K562 (cell line): ENCODE results near the gene P2RY13. TPM values are rescaled to one million over a fixed set of nuclear protein-coding genes. Genes with fewer than 3 reads are reported as not detected.

ENCODE experiments used
- ATAC-seq: fragments of 200-7000 bp; cut with Tn5 transposase; 3 replicates; pipeline ENCODE4 v1.9.1; 2020; ENCODE audit warnings: moderate library complexity
- BruUV-seq: library from RNA; stranded (reverse); fragments of 400-500 nt; replicated peaks from 2 replicates; lab custom pipeline; 2021; lab: Mats Ljungman, UMichigan
- CTCF ChIA-PET: fragments of 300-600 bp; formaldehyde crosslinking; extraction: SDS; loops from one replicate; lab custom pipeline; 2021; ENCODE audit warnings: low intra/inter-chr PET ratio; lab: Yijun Ruan, JAX
- POLR2A ChIA-PET: fragments of 300-600, 350-650 bp; sonication (Branson Sonifier 250); formaldehyde crosslinking; extraction: SDS; loops from one replicate; lab custom pipeline; 2021; ENCODE audit warnings: antibody characterized with exemption, inconsistent platforms; lab: Yijun Ruan, JAX
- DNase-seq, 4 experiments: peaks; one replicate each; pipeline versions ENCODE4 v3.0.0 to v3.0.0-alpha.2; 2011 to 2018; ENCODE audit warnings: low spot score in 3 of 4, mixed read lengths in 3 of 4; ENCODE audit errors: extremely low read depth in 1 of 4
- FAIRE-seq: peaks from 2 replicates; lab custom pipeline; 2011; peaks lifted over from hg19 to GRCh38; lab: Jason Lieb, UNC
- H2AFZ ChIP-seq: 2 replicates; pipeline ENCODE4 v1.6.0; 2011; ENCODE audit warnings: low read depth, low read length, control low read depth, inconsistent platforms
- H3K27ac ChIP-seq: fragments of 200-600 bp; 3 replicates; pipeline ENCODE4 v1.8.0; 2011; ENCODE audit warnings: low read depth, mild to moderate bottlenecking, control low read depth, inconsistent platforms, low read length, moderate library complexity, mixed read lengths; ENCODE audit errors: extremely low read depth
- H3K27me3 ChIP-seq, 2 experiments: fragments of 300-600 bp in 1 of 2; 2 replicates in 1 of 2; 3 replicates in 1 of 2; pipeline versions ENCODE4 v1.6.0 to v1.8.0; 2011; ENCODE audit warnings: inconsistent platforms in 2 of 2, low read length in 2 of 2, mild to moderate bottlenecking in 1 of 2, mixed read lengths in 1 of 2, moderate library complexity in 1 of 2; ENCODE audit not compliant: control insufficient read depth in 2 of 2, insufficient read depth in 2 of 2
- H3K36me3 ChIP-seq: fragments of 300-600 bp; 3 replicates; pipeline ENCODE4 v1.8.0; 2011; ENCODE audit warnings: mild to moderate bottlenecking, low read length, inconsistent platforms; ENCODE audit not compliant: control insufficient read depth, insufficient read depth
- H3K4me1 ChIP-seq, 2 experiments: fragments of 200-600 bp in 1 of 2; replicated peaks in 1 of 2; 2 replicates in 1 of 2; 3 replicates in 1 of 2; pipeline versions ENCODE4 v1.5.1 to v1.8.0; 2011; ENCODE audit warnings: inconsistent platforms in 2 of 2, low read length in 2 of 2, mild to moderate bottlenecking in 1 of 2, mixed read lengths in 1 of 2, moderate library complexity in 1 of 2; ENCODE audit not compliant: control insufficient read depth in 2 of 2, insufficient read depth in 2 of 2
- H3K4me2 ChIP-seq: 2 replicates; pipeline ENCODE4 v1.6.1; 2011; ENCODE audit warnings: low read length, control low read depth, inconsistent platforms, mixed read lengths; ENCODE audit not compliant: insufficient read depth
- H3K4me3 ChIP-seq: fragments of 200-600 bp; sonication (generic), shearing (Covaris generic); 2 replicates; pipeline ENCODE4 v1.5.1; 2016; ENCODE audit warnings: control low read depth, inconsistent platforms
- H3K79me2 ChIP-seq: fragments of 200-600 bp; 3 replicates; pipeline ENCODE4 v1.8.0; 2011; ENCODE audit warnings: low read length, inconsistent platforms; ENCODE audit not compliant: control insufficient read depth, insufficient read depth
- H3K9ac ChIP-seq, 2 experiments: 2 replicates each; pipeline versions ENCODE4 v1.6.0 to v1.6.1; 2011; ENCODE audit warnings: low read depth in 2 of 2, low read length in 2 of 2, control low read depth in 1 of 2, inconsistent platforms in 1 of 2, mild to moderate bottlenecking in 1 of 2, mixed read lengths in 1 of 2; ENCODE audit not compliant: insufficient read depth in 1 of 2
- H3K9me1 ChIP-seq: one replicate; pipeline ENCODE4 v1.6.0; 2011; ENCODE audit warnings: inconsistent platforms, mild to moderate bottlenecking, low read length, moderate library complexity; ENCODE audit not compliant: control insufficient read depth, insufficient read depth
- H3K9me3 ChIP-seq: replicated peaks from 2 replicates; pipeline ENCODE4 v1.5.1; 2011; ENCODE audit warnings: low read depth, low read length, inconsistent platforms; ENCODE audit not compliant: control insufficient read depth, insufficient read depth
- H4K20me1 ChIP-seq: replicated peaks from 2 replicates; pipeline ENCODE4 v1.6.1; 2011; ENCODE audit warnings: low read length, inconsistent platforms, mixed read lengths; ENCODE audit not compliant: control insufficient read depth, insufficient read depth
- ATF4 ChIP-seq: fragments of 450-650 bp; formaldehyde crosslinking; IDR thresholded peaks from 2 replicates; pipeline ENCODE4 v1.4.0; 2022; ENCODE audit warnings: mild to moderate bottlenecking, moderate library complexity
- ELK1 ChIP-seq: sonication (generic); formaldehyde crosslinking; IDR thresholded peaks from 2 replicates; pipeline ENCODE4 v1.8.1; 2022; ENCODE audit warnings: missing genetic modification reagents
- GATAD2A ChIP-seq: fragments of 450-650 bp; IDR thresholded peaks from 2 replicates; pipeline ENCODE4 v1.6.1; 2017
- HEY1 ChIP-seq: fragments of 250-450 bp; sonication (Bioruptor Pico); IDR thresholded peaks from 2 replicates; pipeline ENCODE4 v1.5.0; 2020; ENCODE audit warnings: mild to moderate bottlenecking, moderate library complexity, borderline replicate concordance
- MAFF ChIP-seq: IDR thresholded peaks from 2 replicates; pipeline ENCODE4 v1.6.1; 2012; ENCODE audit warnings: low read length, improper control_type of control experiment
- NFYB ChIP-seq: IDR thresholded peaks from 2 replicates; pipeline ENCODE4 v1.6.1; 2011; ENCODE audit warnings: mild to moderate bottlenecking, moderate library complexity; ENCODE audit not compliant: insufficient read length; ENCODE audit errors: extremely low read depth
- PHB ChIP-seq: fragments of 250-450 bp; sonication (Bioruptor Pico); IDR thresholded peaks from 2 replicates; pipeline ENCODE4 v1.5.0; 2021
- SIRT6 ChIP-seq: IDR thresholded peaks from one replicate; pipeline ENCODE4 v1.6.1; 2012; ENCODE audit warnings: low read depth, mild to moderate bottlenecking, control low read depth, inconsistent platforms, low read length, moderate library complexity
- SREBF1 ChIP-seq: fragments of 150-350 bp; IDR thresholded peaks from 2 replicates; pipeline ENCODE4 v1.6.1; 2014; ENCODE audit warnings: antibody characterized with exemption, low read depth, low read length, borderline replicate concordance
- TBL1XR1 ChIP-seq, 2 experiments: IDR thresholded peaks; 2 replicates each; pipeline ENCODE4 v1.6.1; 2012; ENCODE audit warnings: improper control_type of control experiment in 2 of 2, low read length in 2 of 2, mild to moderate bottlenecking in 1 of 2
- TEAD1 ChIP-seq, 2 experiments: fragments of 450-650 bp in 1 of 2; sonication (generic) in 1 of 2; formaldehyde crosslinking; IDR thresholded peaks; 2 replicates each; pipeline versions ENCODE4 v1.4.0 to v1.8.0; 2020 to 2022; ENCODE audit warnings: mild to moderate bottlenecking in 2 of 2, missing genetic modification reagents in 1 of 2
- ZNF212 ChIP-seq: fragments of 450-650 bp; formaldehyde crosslinking; IDR thresholded peaks from 2 replicates; pipeline ENCODE4 v1.4.0; 2020; ENCODE audit warnings: mild to moderate bottlenecking
- ZNF561 ChIP-seq: fragments of 450-650 bp; formaldehyde crosslinking; conservative IDR thresholded peaks from 2 replicates; pipeline ENCODE4 v1.4.0; 2020; ENCODE audit warnings: mild to moderate bottlenecking, moderate library complexity
- ZNF584 ChIP-seq: fragments of 200-800 bp; sonication (Bioruptor generic); IDR thresholded peaks from 2 replicates; pipeline ENCODE4 v1.6.1; 2016; ENCODE audit warnings: low read depth, mild to moderate bottlenecking, missing genetic modification characterization, missing compliant biosample characterization
- ZNF695 ChIP-seq: fragments of 450-650 bp; formaldehyde crosslinking; IDR thresholded peaks from 2 replicates; pipeline ENCODE4 v1.4.0; 2020; ENCODE audit warnings: mild to moderate bottlenecking, moderate library complexity
- ZSCAN32 ChIP-seq: fragments of 450-650 bp; formaldehyde crosslinking; IDR thresholded peaks from 2 replicates; pipeline ENCODE4 v1.4.0; 2020; ENCODE audit warnings: mild to moderate bottlenecking, moderate library complexity
- WGBS: fragments of 100-300 bp; shearing (Covaris generic); methylation state at CpG from one replicate; pipeline ENCODE4 v1.1.6; 2016; ENCODE audit warnings: low coverage, mixed read lengths; ENCODE audit not compliant: insufficient coverage; ENCODE audit errors: missing lambda C conversion rate; 5-methylcytosine and 5-hydroxymethylcytosine counted together
- in situ Hi-C: fragments of 300-500 bp; cut with MboI; formaldehyde crosslinking; loops from 4 replicates; pipeline ENCODE4 v1.15.0; 2018; ENCODE audit warnings: inconsistent platforms, mixed read lengths
- intact Hi-C: fragments of 100-400 bp; cut with micrococcal nuclease; formaldehyde crosslinking; loops from 2 replicates; pipeline ENCODE4 v1.14.2; 2022
- polyA plus RNA-seq, 8 experiments: library from polyadenylated mRNA; depleted of rRNA in 4 of 8; stranded (reverse) in 5 of 8; unstranded in 3 of 8; fragments of >200 nt; fragmentation: Nextera tagmentation in 2 of 8; fragmentation: Illumina TruSeq in 1 of 8; extraction: Ambion mirVana in 2 of 8; extraction: Trizol in 1 of 8; gene quantifications; 2 replicates each; pipeline versions ENCODE4 v1.2.1 to v1.2.3, GENCODE V29; 2011 to 2014; ENCODE audit warnings: inconsistent platforms in 1 of 8, missing spikeins in 1 of 8
- total RNA-seq, 7 experiments: library from RNA; depleted of rRNA in 6 of 7; stranded (reverse); fragments of >200 nt in 6 of 7; fragmentation: Illumina TruSeq in 2 of 7; extraction: Trizol in 2 of 7; gene quantifications; 2 replicates each; pipeline versions ENCODE4 v1.2.1 to v1.2.3, GENCODE V29; 2011 to 2021; ENCODE audit warnings: low replicate concordance in 1 of 7

Gene P2RY13
- total and polyA plus RNA-seq, 9 of the 15 experiments (the other 6 are each of a cell fraction or from before 2014, with no cell fraction given), result not detected

- CTCF ChIA-PET, result no interaction called here
Measured at GRCh38 chr3:151330899-151331298, 1.6 kb upstream of the P2RY13 start.

DNA sequence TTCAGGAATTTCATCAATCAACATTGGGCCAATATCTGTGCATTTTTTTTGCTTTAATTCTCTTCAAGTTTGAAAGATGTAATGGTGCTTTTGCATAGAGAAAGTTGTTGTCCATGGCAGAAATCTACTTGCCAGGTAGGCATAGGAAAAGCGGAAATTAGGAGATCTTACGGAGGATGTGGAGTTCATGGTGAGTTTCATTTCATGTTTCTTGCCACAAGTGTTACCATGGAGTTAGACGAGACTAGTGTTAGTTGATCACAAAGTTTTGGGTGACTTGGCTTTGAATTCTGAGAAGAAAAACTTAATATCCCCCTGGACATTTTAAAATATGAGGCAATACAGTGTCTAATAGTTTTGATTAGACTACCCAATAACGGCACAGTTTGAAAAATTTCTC is 1.0 kb upstream of the P2RY13 start:
- no peaks in the 10 kb centered on the region for H3K36me3 ChIP-seq
- no peak for DNase-seq
- no peak overlapping the region for H3K4me3 ChIP-seq
- no peaks in the 10 kb centered on the region for H3K4me1 ChIP-seq
- ATAC-seq, result no peak
- H3K4me2 ChIP-seq, result no peak overlapping the region
- ChIA-PET CTCF (no interaction called here), POLR2A (no interaction called here)
- no peaks in the 10 kb centered on the region for H3K9me1 ChIP-seq
- H3K79me2 ChIP-seq, result no peaks in the 10 kb centered on the region
- H2AFZ ChIP-seq, result no peak overlapping the region
- no peaks in the 10 kb centered on the region for H4K20me1 ChIP-seq
- no peak overlapping the region for H3K27ac ChIP-seq
- no peak for TF ChIP-seq HEY1 (CRISPR knock-in tag)
- no peak for TF ChIP-seq PHB (CRISPR knock-in tag)
- TF ChIP-seq ELK1, result no peak
- TF ChIP-seq TBL1XR1 (IDR thresholded peaks at IDR 0.05; ENCODE audit: low read length in 2 of 2), result no peak
- TF ChIP-seq GATAD2A, result no peak
- no peak for TF ChIP-seq ZNF561 (CRISPR knock-in tag)
- TF ChIP-seq ZNF584 (CRISPR knock-in tag), result no peak
- no peak for TF ChIP-seq ZNF212 (CRISPR knock-in tag)
- no peak for TF ChIP-seq ATF4
- TF ChIP-seq NFYB, result no peak
- no peak for TF ChIP-seq SREBF1
- no peak for TF ChIP-seq SIRT6
- TF ChIP-seq ZSCAN32, result no peak
- TF ChIP-seq ZNF695 (CRISPR knock-in tag), result no peak
- TF ChIP-seq TEAD1 (CRISPR knock-in tag; IDR thresholded peaks at IDR 0.05), result no peak
- TF ChIP-seq, all 486 proteins: peak for 0
- H3K9me3 ChIP-seq, result no peaks in the 10 kb centered on the region
- in situ Hi-C loops, result no loop called here
- no TSS peak for BruUV-seq
- FAIRE-seq, result no peak
- intact Hi-C loops, result no loop called here
- H3K9ac ChIP-seq, result no peak overlapping the region
- WGBS, result 1% methylated on average over 4 of the region's 4 CpGs
- H3K27me3 ChIP-seq, result no peaks in the 10 kb centered on the region; a peak in 1 of 5 replicates

More at GRCh38 chr3:151330899-151331298, 1.6 kb upstream of the P2RY13 start:
- no TSS peak for BruUV-seq
- no peak for ATAC-seq
- Histone ChIP-seq H3K9me1 (no peaks in the 10 kb centered on the region), H2AFZ (no peak overlapping the region), H3K4me3 (no peak overlapping the region), H4K20me1 (no peaks in the 10 kb centered on the region), H3K79me2 (no peaks in the 10 kb centered on the region), H3K36me3 (no peaks in the 10 kb centered on the region), H3K27me3 (no peaks in the 10 kb centered on the region; a peak in 1 of 5 replicates), H3K9me3 (no peaks in the 10 kb centered on the region), H3K4me2 (no peak overlapping the region), H3K9ac (no peak overlapping the region), H3K4me1 (no peaks in the 10 kb centered on the region), H3K27ac (no peak overlapping the region)
- in situ Hi-C loops, result no loop called here
- TF ChIP-seq MAFF, result no peak
- POLR2A ChIA-PET, result interaction anchor here (0.6 kb wide), 1 partner anchor 673 kb away, joined by 3 read pairs; no protein-coding TSS in a partner anchor
- no peak for FAIRE-seq
- intact Hi-C loops, result no loop called here
- DNase-seq, result no peak
